Muscle of leg (tissue), 11 donors: Measurements from ENCODE around the gene ADAM22. TPM values are rescaled to one million over a fixed set of nuclear protein-coding genes. Genes with fewer than 3 reads are reported as not detected.
"Not testable (repeated sequence)": the region's sequence is repeated elsewhere in the genome, so short reads cannot be mapped to it uniquely, and the experiment has no call there.

Experiments
- DNase-seq: peaks from one replicate; pipeline ENCODE4 v3.0.0; 2013
- H3K27ac ChIP-seq: one replicate; pipeline ENCODE4 v1.5.1; 2013; ENCODE audit warnings: mild to moderate bottlenecking, low read length, control low read depth
- H3K27me3 ChIP-seq: one replicate; pipeline ENCODE4 v1.6.1; 2013; ENCODE audit warnings: low read length; ENCODE audit not compliant: control insufficient read depth, insufficient read depth
- H3K36me3 ChIP-seq: one replicate; pipeline ENCODE4 v1.6.1; 2013; ENCODE audit warnings: low read length; ENCODE audit not compliant: control insufficient read depth, insufficient read depth
- H3K4me1 ChIP-seq: one replicate; pipeline ENCODE4 v1.6.1; 2013; ENCODE audit warnings: low read length; ENCODE audit not compliant: control insufficient read depth, insufficient read depth
- H3K4me3 ChIP-seq: one replicate; pipeline ENCODE4 v1.5.1; 2013; ENCODE audit warnings: low read length, control low read depth
- H3K9me3 ChIP-seq: replicated peaks from 2 replicates; pipeline ENCODE4 v1.6.1; 2013; ENCODE audit warnings: low read depth, low read length; ENCODE audit not compliant: control insufficient read depth
- WGBS: methylation state at CpG from one replicate; pipeline ENCODE4 v1.1.5; 2013; ENCODE audit warnings: missing lambda C conversion rate; ENCODE audit not compliant: insufficient coverage; 5-methylcytosine and 5-hydroxymethylcytosine counted together
- polyA plus RNA-seq, 8 donors: library from polyadenylated mRNA; unstranded; fragments of 120-200 nt; gene quantifications; one replicate each; pipeline versions ENCODE4 v1.2.1 to v1.2.3, GENCODE V29; 2013; ENCODE audit warnings: inconsistent platforms in 1 of 8, low replicate concordance in 1 of 8; ENCODE audit not compliant: insufficient read length in 8 of 8, insufficient read depth in 1 of 8
- total RNA-seq: library from RNA; stranded (reverse); fragments of 120-200 nt; gene quantifications from one replicate; pipeline ENCODE4 v1.2.4, GENCODE V29; 2013

The ADAM22 gene
- total and polyA plus RNA-seq, 9 donors, result 7.3 to 17.1 (median 15.1) TPM

- Histone ChIP-seq H3K4me3 (no peak overlapping the region), H3K9me3 (no peaks in the 10 kb centered on the region), H3K36me3 (no peaks in the 10 kb centered on the region), H3K27me3 (no peaks in the 10 kb centered on the region), H3K4me1 (no peaks in the 10 kb centered on the region), H3K27ac (no peak overlapping the region)
- 89% methylated on average over 3 of the region's 4 CpGs for WGBS
- no peak for DNase-seq
Measured at GRCh38 chr7:88150033-88150432, 216.0 kb downstream of the ADAM22 start.

GRCh38 chr7:88151119-88151790 lies 217.2 kb downstream of the ADAM22 start:
- no peaks in the 10 kb centered on the region for H3K36me3 ChIP-seq
- H3K9me3 ChIP-seq, result no peaks in the 10 kb centered on the region
- 89% methylated on average over 4 of the region's 7 CpGs for WGBS
- H3K4me1 ChIP-seq, result no peaks in the 10 kb centered on the region
- H3K27ac ChIP-seq, result no peak overlapping the region
- no peaks in the 10 kb centered on the region for H3K27me3 ChIP-seq
- no peak overlapping the region for H3K4me3 ChIP-seq
- DNase-seq, result no peak

- Histone ChIP-seq H3K27ac (no peak overlapping the region), H3K36me3 (no peaks in the 10 kb centered on the region), H3K4me3 (no peak overlapping the region), H3K27me3 (no peaks in the 10 kb centered on the region), H3K4me1 (no peaks in the 10 kb centered on the region), H3K9me3 (no peaks in the 10 kb centered on the region)
- DNase-seq, result no peak
Measured at GRCh38 chr7:88153378-88153777, 219.3 kb downstream of the ADAM22 start.

GRCh38 chr7:88155756-88156155 lies 221.7 kb downstream of the ADAM22 start:
- no peaks in the 10 kb centered on the region for H3K4me1 ChIP-seq
- no CpG with 5 or more reads among the region's 4 CpGs for WGBS
- H3K4me3 ChIP-seq, result no peak overlapping the region
- peaks cover 3% of the 10 kb centered on the region for H3K9me3 ChIP-seq
- H3K27ac ChIP-seq, result no peak overlapping the region
- H3K27me3 ChIP-seq, result no peaks in the 10 kb centered on the region
- no peaks in the 10 kb centered on the region for H3K36me3 ChIP-seq
- DNase-seq, result no peak

GRCh38 chr7:88156356-88156755 lies 222.3 kb downstream of the ADAM22 start:
- WGBS, result no CpG with 5 or more reads among the region's 1 CpG
- H3K27ac ChIP-seq, result no peak overlapping the region
- no peak overlapping the region for H3K4me3 ChIP-seq
- H3K36me3 ChIP-seq, result no peaks in the 10 kb centered on the region
- H3K27me3 ChIP-seq, result no peaks in the 10 kb centered on the region
- H3K4me1 ChIP-seq, result no peaks in the 10 kb centered on the region
- H3K9me3 ChIP-seq, result peaks cover 3% of the 10 kb centered on the region
- peak; percentile 51 for DNase-seq

GRCh38 chr7:88159741-88160140 lies 225.7 kb downstream of the ADAM22 start:
- not testable (repeated sequence) for H3K27ac ChIP-seq, H3K27me3 ChIP-seq, H3K4me3 ChIP-seq, H3K9me3 ChIP-seq, DNase-seq, H3K4me1 ChIP-seq, H3K36me3 ChIP-seq
- no CpG with 5 or more reads among the region's 2 CpGs for WGBS

GRCh38 chr7:88165697-88166096 lies 231.6 kb downstream of the ADAM22 start:
- Histone ChIP-seq H3K9me3 (no peaks in the 10 kb centered on the region), H3K36me3 (no peaks in the 10 kb centered on the region), H3K27me3 (no peaks in the 10 kb centered on the region), H3K27ac (no peak overlapping the region), H3K4me1 (no peaks in the 10 kb centered on the region), H3K4me3 (no peak overlapping the region)
- no peak for DNase-seq

GRCh38 chr7:88167223-88167622 lies 233.2 kb downstream of the ADAM22 start:
- DNase-seq, result no peak
- 69% methylated on average over 1 of the region's 2 CpGs for WGBS
- H3K9me3 ChIP-seq, result no peaks in the 10 kb centered on the region
- no peaks in the 10 kb centered on the region for H3K4me1 ChIP-seq
- no peaks in the 10 kb centered on the region for H3K27me3 ChIP-seq
- no peaks in the 10 kb centered on the region for H3K36me3 ChIP-seq
- no peak overlapping the region for H3K4me3 ChIP-seq
- no peak overlapping the region for H3K27ac ChIP-seq

- Histone ChIP-seq H3K27ac (no peak overlapping the region), H3K4me1 (no peaks in the 10 kb centered on the region), H3K4me3 (no peak overlapping the region), H3K36me3 (no peaks in the 10 kb centered on the region), H3K27me3 (no peaks in the 10 kb centered on the region), H3K9me3 (no peaks in the 10 kb centered on the region)
- peak; percentile 63 for DNase-seq
- no CpG with 5 or more reads among the region's 2 CpGs for whole genome bisulfite sequencing
Measured at GRCh38 chr7:88167721-88168120, 233.7 kb downstream of the ADAM22 start.

- Histone ChIP-seq H3K9me3 (no peaks in the 10 kb centered on the region), H3K4me3 (no peak overlapping the region), H3K27me3 (no peaks in the 10 kb centered on the region), H3K27ac (no peak overlapping the region), H3K4me1 (no peaks in the 10 kb centered on the region), H3K36me3 (no peaks in the 10 kb centered on the region)
- no CpG with 5 or more reads among the region's 1 CpG for WGBS
- DNase-seq, result peak; percentile 61
Measured at GRCh38 chr7:88169717-88170320, 235.8 kb downstream of the ADAM22 start.

GRCh38 chr7:88172842-88173241 lies 238.8 kb downstream of the ADAM22 start:
- Histone ChIP-seq H3K4me1 (no peaks in the 10 kb centered on the region), H3K9me3 (no peaks in the 10 kb centered on the region), H3K27me3 (no peaks in the 10 kb centered on the region), H3K4me3 (no peak overlapping the region), H3K36me3 (no peaks in the 10 kb centered on the region), H3K27ac (no peak overlapping the region)
- DNase-seq, result no peak
- WGBS, result no CpG with 5 or more reads among the region's 4 CpGs
